ENCODE results near the gene FSCN2. TPM values are rescaled to one million over a fixed set of nuclear protein-coding genes. Genes with fewer than 3 reads are reported as not detected.
A peak's percentile ranks its signal among the peaks of the same experiment; 100 is the strongest.

The FSCN2 gene
- total RNA-seq, 3 donors from 2014 or later (not counting 1 experiment from before 2014, with no cell fraction given) = 0.26 to 2.6 (median 1.0) TPM

DNA sequence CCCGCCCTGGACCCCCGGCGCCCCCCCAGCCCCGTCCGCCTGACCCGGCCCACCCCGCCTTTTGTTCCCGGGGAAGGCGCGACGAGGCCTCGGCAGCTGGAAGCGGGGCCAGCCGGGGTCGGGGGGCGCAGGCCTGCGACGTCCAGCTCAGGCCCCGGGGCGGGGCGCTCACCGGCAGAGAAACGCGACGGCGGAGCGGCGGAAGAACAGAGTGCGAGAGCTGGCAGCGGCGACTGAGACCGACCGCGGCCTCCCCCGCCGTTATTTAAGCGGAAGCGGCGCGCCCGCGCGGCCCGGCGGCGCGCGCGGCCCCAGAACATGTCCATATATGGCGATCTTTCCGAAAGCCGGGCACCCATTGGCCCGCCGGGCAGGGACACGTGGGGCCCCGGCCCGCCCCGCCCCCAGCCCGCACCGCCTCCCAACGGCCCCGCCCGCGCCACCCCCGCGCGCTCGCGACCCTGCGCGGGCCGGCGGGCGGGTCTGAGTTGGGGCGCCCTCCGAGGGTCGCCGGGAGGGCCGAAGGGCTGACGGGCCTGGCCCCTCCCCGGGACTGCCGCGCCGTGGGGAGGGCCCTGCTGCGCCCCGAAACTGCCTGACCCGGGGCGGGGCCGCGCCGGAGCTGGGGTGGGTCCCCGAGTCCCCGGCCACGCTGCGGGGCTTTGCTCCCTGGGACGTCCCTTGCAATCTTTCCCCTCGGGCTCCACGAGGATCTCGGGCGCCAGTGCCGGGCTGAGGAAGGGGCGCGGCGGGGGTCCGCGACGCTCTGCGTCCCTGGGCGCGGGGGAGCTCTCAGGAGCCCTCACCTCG is 15.4 kb upstream of the FSCN2 start, which contains the start of gene ACTG1:
Gene ACTG1 (minus strand): TSS at position 238 of the 810 bp plus-strand sequence. CDS start 445 bp downstream, outside the sequence.
- Mint-ChIP-seq H3K27ac (peak within 1 kb of the TSS; percentile 95 to 98), H3K4me1 (peaks cover 54 to 70% of the 10 kb centered on the region in 2 donors), H3K27me3 (ENCODE audit: low read depth in 2 of 2) (no peaks in the 10 kb centered on the region), H3K4me3 (peak within 1 kb of the TSS; percentile 100), H3K36me3 (peaks cover 28% of the 10 kb centered on the region), H3K9me3 (no peaks in the 10 kb centered on the region)
- intact Hi-C loops (cut with micrococcal nuclease) = loop anchor here (1.0 to 10.0 kb wide), 3 partner anchors 92 to 1705 kb away; partner anchors contain the start of gene BAHCC1
- peak; percentile 67 to 88 (median 75) for ATAC-seq
- Histone ChIP-seq H3K9me3 (ENCODE audit: control insufficient read depth, insufficient read depth, low read length) (no peaks in the 10 kb centered on the region), H3K4me1 (ENCODE audit: control insufficient read depth, insufficient read depth, low read length) (peaks cover 76% of the 10 kb centered on the region), H3K36me3 (ENCODE audit: control insufficient read depth, insufficient read depth, low read length) (peaks cover 38% of the 10 kb centered on the region), H3K27ac (ENCODE audit: low read length) (peak within 1 kb of the TSS; percentile 91), H3K27me3 (ENCODE audit: control insufficient read depth, insufficient read depth, low read length) (no peaks in the 10 kb centered on the region), H3K4me3 (ENCODE audit: low read length) (peak within 1 kb of the TSS; percentile 74)
- peak; percentile 88 to 96 for DNase-seq
- under 1% methylated on average over 111 of the region's 111 CpGs for WGBS (ENCODE audit: insufficient coverage)
- TF ChIP-seq, protein P1, sequence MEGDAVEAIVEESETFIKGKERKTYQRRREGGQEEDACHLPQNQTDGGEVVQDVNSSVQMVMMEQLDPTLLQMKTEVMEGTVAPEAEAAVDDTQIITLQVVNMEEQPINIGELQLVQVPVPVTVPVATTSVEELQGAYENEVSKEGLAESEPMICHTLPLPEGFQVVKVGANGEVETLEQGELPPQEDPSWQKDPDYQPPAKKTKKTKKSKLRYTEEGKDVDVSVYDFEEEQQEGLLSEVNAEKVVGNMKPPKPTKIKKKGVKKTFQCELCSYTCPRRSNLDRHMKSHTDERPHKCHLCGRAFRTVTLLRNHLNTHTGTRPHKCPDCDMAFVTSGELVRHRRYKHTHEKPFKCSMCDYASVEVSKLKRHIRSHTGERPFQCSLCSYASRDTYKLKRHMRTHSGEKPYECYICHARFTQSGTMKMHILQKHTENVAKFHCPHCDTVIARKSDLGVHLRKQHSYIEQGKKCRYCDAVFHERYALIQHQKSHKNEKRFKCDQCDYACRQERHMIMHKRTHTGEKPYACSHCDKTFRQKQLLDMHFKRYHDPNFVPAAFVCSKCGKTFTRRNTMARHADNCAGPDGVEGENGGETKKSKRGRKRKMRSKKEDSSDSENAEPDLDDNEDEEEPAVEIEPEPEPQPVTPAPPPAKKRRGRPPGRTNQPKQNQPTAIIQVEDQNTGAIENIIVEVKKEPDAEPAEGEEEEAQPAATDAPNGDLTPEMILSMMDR (IDR thresholded peaks at IDR 0.05) = no peak

DNA sequence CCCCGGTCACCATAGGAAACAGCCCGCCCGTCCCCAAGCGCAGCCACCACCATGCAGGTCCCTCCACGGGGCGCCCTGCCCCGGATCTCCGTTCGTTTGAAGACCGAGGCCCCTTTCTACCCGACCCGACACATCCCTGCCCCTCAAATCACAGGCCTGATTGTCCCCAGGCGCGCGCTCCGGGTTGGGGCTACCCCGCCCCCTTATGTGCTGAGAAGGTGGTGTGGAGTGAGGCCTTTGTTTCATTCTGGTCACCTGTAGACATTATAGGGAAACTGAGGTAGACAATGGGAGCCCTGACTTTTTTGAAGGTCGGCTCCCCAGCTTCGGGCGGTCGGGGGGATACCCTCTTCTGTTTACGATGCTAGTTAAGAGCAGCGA is 14.8 kb upstream of the FSCN2 start:
- intact Hi-C loops (cut with micrococcal nuclease) = loop anchor here (5.0 to 10.0 kb wide), 2 partner anchors 91 to 1706 kb away; no protein-coding TSS in a partner anchor
- H3K4me3 ChIP-seq (ENCODE audit: low read length) = peak overlapping the region; percentile 71
- peaks cover 28% of the 10 kb centered on the region for H3K36me3 Mint-ChIP-seq
- ATAC-seq (peak; percentile 19 to 35 (median 28)), DNase-seq (peak; percentile 54 to 76)
- TF ChIP-seq, protein P1 (IDR thresholded peaks at IDR 0.05) = no peak
- no peaks in the 10 kb centered on the region for H3K9me3 ChIP-seq (ENCODE audit: control insufficient read depth, insufficient read depth, low read length)
- H3K27ac Mint-ChIP-seq = peak overlapping the region; percentile 88 to 91
- H3K4me3 Mint-ChIP-seq = peak overlapping the region; percentile 92
- H3K9me3 Mint-ChIP-seq = no peaks in the 10 kb centered on the region
- H3K4me1 Mint-ChIP-seq = peaks cover 59 to 72% of the 10 kb centered on the region in 2 donors
- peaks cover 79% of the 10 kb centered on the region for H3K4me1 ChIP-seq (ENCODE audit: control insufficient read depth, insufficient read depth, low read length)
- H3K27ac ChIP-seq (ENCODE audit: low read length) = peak overlapping the region; percentile 91
- WGBS (ENCODE audit: insufficient coverage) = under 1% methylated on average over 19 of the region's 23 CpGs
- peaks cover 37% of the 10 kb centered on the region for H3K36me3 ChIP-seq (ENCODE audit: control insufficient read depth, insufficient read depth, low read length)
- H3K27me3 ChIP-seq (ENCODE audit: control insufficient read depth, insufficient read depth, low read length) = no peaks in the 10 kb centered on the region
- no peaks in the 10 kb centered on the region for H3K27me3 Mint-ChIP-seq (ENCODE audit: low read depth in 2 of 2)

DNA sequence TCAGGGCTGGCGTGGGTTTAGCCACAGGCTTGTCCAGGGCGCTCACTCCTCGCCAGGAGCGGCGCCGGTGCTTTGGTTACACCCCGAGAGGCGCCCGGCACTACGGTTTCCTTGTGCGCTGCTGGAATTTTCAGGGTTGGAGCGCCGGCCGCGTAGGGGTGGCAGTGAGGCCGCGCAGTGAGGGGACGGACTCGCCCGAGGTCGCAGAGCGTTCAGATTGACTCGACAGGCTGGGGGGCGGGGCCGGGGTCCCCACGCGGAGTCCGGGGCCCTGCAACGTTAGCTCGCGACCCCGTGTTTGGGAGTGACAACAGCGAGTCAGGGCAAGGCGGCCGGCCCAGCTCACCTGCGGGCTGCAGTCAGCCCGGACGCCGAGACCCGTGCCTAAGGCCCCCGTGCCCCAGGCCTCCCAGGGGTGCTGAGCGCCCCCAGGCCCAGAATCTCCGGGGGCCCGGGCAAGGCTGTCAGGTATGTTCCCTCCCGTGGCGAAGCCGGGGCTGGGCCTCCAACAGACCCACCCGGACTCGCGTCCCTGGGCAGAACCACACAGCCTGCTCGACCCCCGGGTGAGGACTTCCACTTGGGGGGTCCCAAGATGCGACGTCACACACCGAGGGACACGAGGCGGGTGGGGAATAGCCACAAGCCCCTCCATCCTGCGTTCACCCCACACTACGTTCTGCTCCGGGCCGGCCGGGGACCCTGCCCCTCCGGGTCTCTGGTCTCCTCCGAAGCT is 14.3 kb upstream of the FSCN2 start:
- Mint-ChIP-seq H3K36me3 (peaks cover 28% of the 10 kb centered on the region), H3K27me3 (ENCODE audit: low read depth in 2 of 2) (no peaks in the 10 kb centered on the region), H3K4me3 (peak overlapping the region; percentile 92), H3K4me1 (peaks cover 56 to 69% of the 10 kb centered on the region in 2 donors), H3K9me3 (no peaks in the 10 kb centered on the region), H3K27ac (peak overlapping the region; percentile 88 to 91)
- H3K9me3 ChIP-seq (ENCODE audit: control insufficient read depth, insufficient read depth, low read length) = no peaks in the 10 kb centered on the region
- H3K27ac ChIP-seq (ENCODE audit: low read length) = peak overlapping the region; percentile 91
- WGBS (ENCODE audit: insufficient coverage) = under 1% methylated on average over 64 of the region's 64 CpGs
- intact Hi-C loops (cut with micrococcal nuclease) = loop anchor here (5.0 to 10.0 kb wide), 2 partner anchors 91 to 1707 kb away; no protein-coding TSS in a partner anchor
- peak overlapping the region; percentile 71 for H3K4me3 ChIP-seq (ENCODE audit: low read length)
- no peak for ATAC-seq
- TF ChIP-seq, protein P1 (IDR thresholded peaks at IDR 0.05) = no peak
- H3K4me1 ChIP-seq (ENCODE audit: control insufficient read depth, insufficient read depth, low read length) = peaks cover 78% of the 10 kb centered on the region
- no peaks in the 10 kb centered on the region for H3K27me3 ChIP-seq (ENCODE audit: control insufficient read depth, insufficient read depth, low read length)
- DNase-seq = peak; percentile 35 to 64
- peaks cover 32% of the 10 kb centered on the region for H3K36me3 ChIP-seq (ENCODE audit: control insufficient read depth, insufficient read depth, low read length)

All from natural killer cell (primary cell).